B cell (primary cell): ENCODE results near the gene GAD2. TPM values are rescaled to one million over a fixed set of nuclear protein-coding genes. Genes with fewer than 3 reads are reported as not detected.

Source experiments
- ATAC-seq: fragments of 200-7000 bp; cut with Tn5 transposase; one replicate; pipeline ENCODE4 v1.10.0; 2021; ENCODE audit warnings: low read depth, mild to moderate bottlenecking, moderate number of reproducible peaks, moderate library complexity
- CTCF ChIA-PET: fragments of 350-600 bp; sonication (Branson Sonifier 250); formaldehyde crosslinking; loops from one replicate; lab custom pipeline; 2021; ENCODE audit warnings: antibody characterized with exemption, inconsistent platforms; lab: Charles Lee
- POLR2A ChIA-PET: fragments of 350-600 bp; sonication (Branson Sonifier 250); formaldehyde crosslinking; loops from one replicate; lab custom pipeline; 2021; ENCODE audit warnings: antibody characterized with exemption; lab: Charles Lee
- DNase-seq: peaks from one replicate; pipeline ENCODE4 v3.0.0; 2013
- H2AFZ ChIP-seq: 2 replicates; pipeline ENCODE4 v1.6.1; 2012; ENCODE audit warnings: mild to moderate bottlenecking, low read depth, low read length; ENCODE audit not compliant: insufficient read depth, poor library complexity, severe bottlenecking
- H3K27ac ChIP-seq, 2 donors: 1 replicate in 1 of 2; 2 replicates in 1 of 2; pipeline ENCODE4 v1.5.1; 2012 to 2013; ENCODE audit warnings: low read length in 2 of 2, mild to moderate bottlenecking in 2 of 2, moderate library complexity in 1 of 2
- H3K27me3 ChIP-seq, 4 experiments: fragments of 200-600 bp in 1 of 4; sonication (generic) in 1 of 4; replicated peaks in 1 of 4; 1 replicate in 2 of 4; 2 replicates in 2 of 4; pipeline versions ENCODE4 v1.6.1 to v1.7.0; 2013 to 2016; ENCODE audit warnings: low read length in 3 of 4, mild to moderate bottlenecking in 2 of 4, mixed read lengths in 1 of 4, moderate library complexity in 1 of 4; ENCODE audit not compliant: insufficient read depth in 4 of 4, control insufficient read depth in 3 of 4; ENCODE audit errors: control extremely low read depth in 1 of 4
- H3K36me3 ChIP-seq, 2 experiments: replicated peaks in 1 of 2; 1 replicate in 1 of 2; 2 replicates in 1 of 2; pipeline versions ENCODE4 v1.6.1 to v1.7.1; 2013; ENCODE audit warnings: low read length in 1 of 2; ENCODE audit not compliant: insufficient read depth in 2 of 2, control insufficient read depth in 1 of 2; ENCODE audit errors: control extremely low read depth in 1 of 2, extremely low read depth in 1 of 2
- H3K4me1 ChIP-seq, 2 donors: fragments of 200-600 bp in 1 of 2; sonication (generic) in 1 of 2; 1 replicate in 1 of 2; 2 replicates in 1 of 2; pipeline versions ENCODE4 v1.5.1 to v1.6.1; 2013 to 2017; ENCODE audit warnings: low read length in 2 of 2; ENCODE audit not compliant: control insufficient read depth in 2 of 2, insufficient read depth in 2 of 2
- H3K4me2 ChIP-seq: replicated peaks from 2 replicates; pipeline ENCODE3; 2012; ENCODE audit warnings: mild to moderate bottlenecking, low read depth, low read length; ENCODE audit not compliant: poor library complexity, severe bottlenecking
- H3K4me3 ChIP-seq, 5 experiments: fragments of 200-600 bp in 1 of 5; sonication (generic) in 1 of 5; 1 replicate in 3 of 5; 2 replicates in 2 of 5; pipeline versions ENCODE4 v1.5.1 to v1.7.0; 2011 to 2016; ENCODE audit warnings: low read length in 4 of 5, mild to moderate bottlenecking in 4 of 5, low read depth in 2 of 5, control low read depth in 1 of 5, moderate library complexity in 1 of 5; ENCODE audit not compliant: insufficient read depth in 1 of 5; ENCODE audit errors: control extremely low read depth in 1 of 5, extremely low read depth in 1 of 5
- H3K79me2 ChIP-seq: fragments of 200-600 bp; sonication (generic); one replicate; pipeline ENCODE4 v1.6.0; 2016; ENCODE audit warnings: low read length; ENCODE audit not compliant: control insufficient read depth, insufficient read depth
- H3K9ac ChIP-seq: fragments of 200-600 bp; sonication (generic); 2 replicates; pipeline ENCODE4 v1.6.1; 2017; ENCODE audit warnings: mild to moderate bottlenecking, low read length, moderate library complexity
- H3K9me3 ChIP-seq, 3 donors: one replicate each; pipeline versions ENCODE4 v1.6.1 to v1.7.1; 2013; ENCODE audit warnings: low read length in 2 of 3; ENCODE audit not compliant: control insufficient read depth in 2 of 3, insufficient read depth in 1 of 3; ENCODE audit errors: control extremely low read depth in 1 of 3
- H4K20me1 ChIP-seq: 2 replicates; pipeline ENCODE4 v1.6.0; 2012; ENCODE audit warnings: mild to moderate bottlenecking, low read length; ENCODE audit not compliant: insufficient read depth, control insufficient read depth, poor library complexity, severe bottlenecking
- H3K27ac Mint-ChIP-seq: one replicate; pipeline ENCODE4 v1.8.0; 2021; ENCODE audit warnings: mixed read lengths
- H3K27me3 Mint-ChIP-seq: one replicate; pipeline ENCODE4 v1.8.0; 2021; ENCODE audit warnings: mixed read lengths
- H3K4me1 Mint-ChIP-seq: one replicate; pipeline ENCODE4 v1.8.0; 2021; ENCODE audit warnings: mixed read lengths
- H3K4me3 Mint-ChIP-seq: one replicate; pipeline ENCODE4 v1.8.0; 2021; ENCODE audit warnings: mixed read lengths
- H3K9me3 Mint-ChIP-seq: one replicate; pipeline ENCODE4 v1.8.0; 2022; ENCODE audit warnings: mixed read lengths; ENCODE audit not compliant: insufficient read depth
- EZH2 ChIP-seq: IDR thresholded peaks from 2 replicates; pipeline ENCODE4 v1.6.1; 2012; ENCODE audit warnings: borderline replicate concordance, low read depth, mild to moderate bottlenecking, moderate library complexity, low read length; ENCODE audit not compliant: insufficient read depth, poor library complexity, severe bottlenecking
- WGBS: methylation state at CpG from one replicate; pipeline ENCODE4 v1.1.5; 2013; ENCODE audit warnings: missing lambda C conversion rate; ENCODE audit not compliant: insufficient coverage; 5-methylcytosine and 5-hydroxymethylcytosine counted together
- intact Hi-C: fragments of 100-400 bp; cut with micrococcal nuclease; formaldehyde crosslinking; loops from one replicate; pipeline ENCODE4 v1.10.0; 2022
- polyA plus RNA-seq: library from polyadenylated mRNA; depleted of rRNA; stranded (reverse); fragments of >200 nt; gene quantifications from 2 replicates; pipeline ENCODE4 v1.2.3, GENCODE V29; 2012
- total RNA-seq, 2 donors: library from RNA; stranded (reverse); fragments of 120-200 nt in 1 of 2; gene quantifications; 1 replicate in 1 of 2; 2 replicates in 1 of 2; pipeline versions ENCODE4 v1.2.3 to v1.2.4, GENCODE V29; 2013 to 2022
- TF ChIP-seq, protein P1 (sequence below): fragments of 200-600 bp; IDR thresholded peaks from one replicate; pipeline ENCODE4 v1.8.0; 2022; ENCODE audit warnings: antibody characterized with exemption, mild to moderate bottlenecking

Gene GAD2
- total and polyA plus RNA-seq, 2 donors (not counting 1 experiment from before 2014, with no cell fraction given): not detected

DNA sequence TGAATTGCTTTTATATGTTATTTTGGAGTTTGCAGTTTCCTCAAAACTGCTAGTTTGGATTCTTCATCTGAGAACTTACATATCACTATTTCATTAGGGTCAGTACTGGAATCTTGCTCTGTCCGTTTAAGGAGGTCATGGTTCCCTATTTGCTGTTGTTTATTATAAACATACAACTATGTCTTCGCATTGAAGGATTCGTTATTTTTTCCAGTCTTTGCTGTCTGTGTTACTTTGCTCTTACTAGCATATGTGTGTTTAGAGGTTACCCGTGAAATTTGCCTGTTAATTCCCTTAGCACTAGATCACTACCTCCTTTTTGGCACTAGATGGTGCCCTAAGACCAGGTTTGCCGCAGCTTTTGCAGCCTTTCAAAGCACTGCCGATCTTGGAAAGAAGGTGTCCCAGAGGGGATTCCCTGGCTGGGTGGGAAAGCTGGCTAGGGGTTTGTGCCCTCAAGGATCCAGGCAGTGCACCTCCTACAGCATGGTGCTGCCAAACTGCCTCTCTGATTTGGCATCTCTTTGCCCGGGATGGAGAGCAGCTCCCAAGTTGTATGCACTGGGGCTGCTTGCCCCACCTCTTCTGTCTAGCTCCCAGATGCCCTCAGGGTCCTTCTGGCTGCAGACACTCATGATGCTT lies 118.5 kb downstream of the GAD2 start:
- intact Hi-C loops: loop anchor here (1.0 to 5.0 kb wide), 8 partner anchors 103 to 1026 kb away; partner anchors contain the start of gene APBB1IP
- peak overlapping the region; percentile 77 for H3K4me2 ChIP-seq

More for the DNA sequence above, 118.5 kb downstream of the GAD2 start:
- Histone ChIP-seq H3K36me3 (no peaks in the 10 kb centered on the region), H3K79me2 (no peaks in the 10 kb centered on the region), H3K27me3 (no peaks in the 10 kb centered on the region), H3K9me3 (peaks cover 0 to 12% (median 0%) of the 10 kb centered on the region in 3 donors), H4K20me1 (no peaks in the 10 kb centered on the region), H3K4me1 (peaks cover 5% of the 10 kb centered on the region in 2 donors), H2AFZ (peak overlapping the region; percentile 79), H3K27ac (no peak overlapping the region), H3K4me3 (peak overlapping the region; percentile 45 to 66 (median 59)), H3K9ac (peak overlapping the region; percentile 61)
- peaks cover 2% of the 10 kb centered on the region for H3K9me3 Mint-ChIP-seq
- POLR2A ChIA-PET: no interaction called here
- H3K27me3 Mint-ChIP-seq: no peaks in the 10 kb centered on the region
- TF ChIP-seq EZH2: no peak
- TF ChIP-seq, protein P1, sequence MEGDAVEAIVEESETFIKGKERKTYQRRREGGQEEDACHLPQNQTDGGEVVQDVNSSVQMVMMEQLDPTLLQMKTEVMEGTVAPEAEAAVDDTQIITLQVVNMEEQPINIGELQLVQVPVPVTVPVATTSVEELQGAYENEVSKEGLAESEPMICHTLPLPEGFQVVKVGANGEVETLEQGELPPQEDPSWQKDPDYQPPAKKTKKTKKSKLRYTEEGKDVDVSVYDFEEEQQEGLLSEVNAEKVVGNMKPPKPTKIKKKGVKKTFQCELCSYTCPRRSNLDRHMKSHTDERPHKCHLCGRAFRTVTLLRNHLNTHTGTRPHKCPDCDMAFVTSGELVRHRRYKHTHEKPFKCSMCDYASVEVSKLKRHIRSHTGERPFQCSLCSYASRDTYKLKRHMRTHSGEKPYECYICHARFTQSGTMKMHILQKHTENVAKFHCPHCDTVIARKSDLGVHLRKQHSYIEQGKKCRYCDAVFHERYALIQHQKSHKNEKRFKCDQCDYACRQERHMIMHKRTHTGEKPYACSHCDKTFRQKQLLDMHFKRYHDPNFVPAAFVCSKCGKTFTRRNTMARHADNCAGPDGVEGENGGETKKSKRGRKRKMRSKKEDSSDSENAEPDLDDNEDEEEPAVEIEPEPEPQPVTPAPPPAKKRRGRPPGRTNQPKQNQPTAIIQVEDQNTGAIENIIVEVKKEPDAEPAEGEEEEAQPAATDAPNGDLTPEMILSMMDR: peak; percentile 95
- peak overlapping the region; percentile 69 for H3K27ac Mint-ChIP-seq
- 42% methylated on average over 1 of the region's 7 CpGs for WGBS
- peaks cover 6% of the 10 kb centered on the region for H3K4me1 Mint-ChIP-seq
- ATAC-seq: peak; percentile 91
- CTCF ChIA-PET: interaction anchor here (0.6 to 8.4 kb wide), 35 partner anchors 10 to 847 kb away, joined by 3 to 144 read pairs (median 4); no protein-coding TSS in a partner anchor
- H3K4me3 Mint-ChIP-seq: peak overlapping the region; percentile 87
- DNase-seq: peak; percentile 84
